ENCODE data around the gene FZR1. TPM values are rescaled to one million over a fixed set of nuclear protein-coding genes. Genes with fewer than 3 reads are reported as not detected.

The FZR1 gene
- 16.4 and 56.1 TPM in 2 replicates for total RNA-seq (ENCODE audit: low replicate concordance)

GRCh38 chr19:3505598-3506383 is at the start of gene FZR1:
Gene FZR1 (plus strand): TSS chr19:3506311. CDS start chr19:3522990, 16,679 bp downstream.
- Histone ChIP-seq H3K4me3 (peak within 1 kb of the TSS; percentile 99), H3K9me3 (ENCODE audit: low read depth) (no peaks in the 10 kb centered on the region), H3K79me2 (ENCODE audit: low read depth) (peaks cover 44% of the 10 kb centered on the region), H3K36me3 (no peaks in the 10 kb centered on the region), H3K27ac (no peak within 1 kb of the TSS), H3F3A (ENCODE audit: low read depth) (peaks cover 8% of the 10 kb centered on the region), H4K20me1 (ENCODE audit: low read depth) (peaks cover 43% of the 10 kb centered on the region), H3K4me1 (peaks cover 12% of the 10 kb centered on the region), H2AFZ (replicated peaks) (peak within 1 kb of the TSS; percentile 55), H3K27me3 (no peaks in the 10 kb centered on the region), H3K4me2 (peak within 1 kb of the TSS; percentile 96), H3K9ac (peak within 1 kb of the TSS; percentile 82)
- peak; percentile 99 for DNase-seq (ENCODE audit: low spot score)
- H3K4me3 Mint-ChIP-seq = peak within 1 kb of the TSS; percentile 95
- peaks cover 36% of the 10 kb centered on the region for H3K4me1 Mint-ChIP-seq
- TF ChIP-seq EZH2 (IDR thresholded peaks at IDR 0.05) = no peak
- no peak for TF ChIP-seq EZH2phosphoT487 (IDR thresholded peaks at IDR 0.05)
- TF ChIP-seq, protein P1, sequence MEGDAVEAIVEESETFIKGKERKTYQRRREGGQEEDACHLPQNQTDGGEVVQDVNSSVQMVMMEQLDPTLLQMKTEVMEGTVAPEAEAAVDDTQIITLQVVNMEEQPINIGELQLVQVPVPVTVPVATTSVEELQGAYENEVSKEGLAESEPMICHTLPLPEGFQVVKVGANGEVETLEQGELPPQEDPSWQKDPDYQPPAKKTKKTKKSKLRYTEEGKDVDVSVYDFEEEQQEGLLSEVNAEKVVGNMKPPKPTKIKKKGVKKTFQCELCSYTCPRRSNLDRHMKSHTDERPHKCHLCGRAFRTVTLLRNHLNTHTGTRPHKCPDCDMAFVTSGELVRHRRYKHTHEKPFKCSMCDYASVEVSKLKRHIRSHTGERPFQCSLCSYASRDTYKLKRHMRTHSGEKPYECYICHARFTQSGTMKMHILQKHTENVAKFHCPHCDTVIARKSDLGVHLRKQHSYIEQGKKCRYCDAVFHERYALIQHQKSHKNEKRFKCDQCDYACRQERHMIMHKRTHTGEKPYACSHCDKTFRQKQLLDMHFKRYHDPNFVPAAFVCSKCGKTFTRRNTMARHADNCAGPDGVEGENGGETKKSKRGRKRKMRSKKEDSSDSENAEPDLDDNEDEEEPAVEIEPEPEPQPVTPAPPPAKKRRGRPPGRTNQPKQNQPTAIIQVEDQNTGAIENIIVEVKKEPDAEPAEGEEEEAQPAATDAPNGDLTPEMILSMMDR (IDR thresholded peaks at IDR 0.05) = no peak
- H3K36me3 Mint-ChIP-seq = peaks cover 10% of the 10 kb centered on the region
- peak within 1 kb of the TSS; percentile 99 for H3K27ac Mint-ChIP-seq
- peaks cover 10% of the 10 kb centered on the region for H3K27me3 Mint-ChIP-seq (ENCODE audit: insufficient read depth, low read depth)
- H3K9me3 Mint-ChIP-seq = no peaks in the 10 kb centered on the region

GRCh38 chr19:3456925-3457527 is 49.1 kb upstream of the FZR1 start:
- no peak overlapping the region for H3K27ac Mint-ChIP-seq
- H3K9ac ChIP-seq = no peak overlapping the region
- H3K4me1 ChIP-seq = peaks cover 26% of the 10 kb centered on the region
- H3K9me3 Mint-ChIP-seq = no peaks in the 10 kb centered on the region
- no peak for DNase-seq (ENCODE audit: low spot score)
- H3F3A ChIP-seq (ENCODE audit: low read depth) = peaks cover 13% of the 10 kb centered on the region
- no peaks in the 10 kb centered on the region for H3K36me3 ChIP-seq
- TF ChIP-seq EZH2 (IDR thresholded peaks at IDR 0.05) = no peak
- H3K27me3 Mint-ChIP-seq (ENCODE audit: insufficient read depth, low read depth) = peaks cover 31% of the 10 kb centered on the region
- peaks cover under 1% of the 10 kb centered on the region for H4K20me1 ChIP-seq (ENCODE audit: low read depth)
- peaks cover 17% of the 10 kb centered on the region for H3K4me1 Mint-ChIP-seq
- H3K36me3 Mint-ChIP-seq = no peaks in the 10 kb centered on the region
- H3K9me3 ChIP-seq (ENCODE audit: low read depth) = no peaks in the 10 kb centered on the region
- peak overlapping the region; percentile 66 for H3K4me2 ChIP-seq
- H2AFZ ChIP-seq (replicated peaks) = no peak overlapping the region
- no peak overlapping the region for H3K27ac ChIP-seq
- H3K4me3 Mint-ChIP-seq = no peak overlapping the region
- H3K79me2 ChIP-seq (ENCODE audit: low read depth) = no peaks in the 10 kb centered on the region
- H3K4me3 ChIP-seq = no peak overlapping the region
- peaks cover 52% of the 10 kb centered on the region for H3K27me3 ChIP-seq

GRCh38 chr19:3457528-3458228 is 48.4 kb upstream of the FZR1 start:
- no peaks in the 10 kb centered on the region for H3K79me2 ChIP-seq (ENCODE audit: low read depth)
- peaks cover 26% of the 10 kb centered on the region for H3K4me1 ChIP-seq
- H3F3A ChIP-seq (ENCODE audit: low read depth) = peaks cover 19% of the 10 kb centered on the region
- no peaks in the 10 kb centered on the region for H3K36me3 ChIP-seq
- H3K27ac Mint-ChIP-seq = no peak overlapping the region
- H3K36me3 Mint-ChIP-seq = no peaks in the 10 kb centered on the region
- TF ChIP-seq EZH2phosphoT487 (IDR thresholded peaks at IDR 0.05) = no peak
- TF ChIP-seq, protein P1 (IDR thresholded peaks at IDR 0.05) = no peak
- no peak for TF ChIP-seq EZH2 (IDR thresholded peaks at IDR 0.05)
- peaks cover 7% of the 10 kb centered on the region for H4K20me1 ChIP-seq (ENCODE audit: low read depth)
- peak overlapping the region; percentile 66 for H3K4me2 ChIP-seq
- H2AFZ ChIP-seq (replicated peaks) = no peak overlapping the region
- no peaks in the 10 kb centered on the region for H3K9me3 Mint-ChIP-seq
- no peak for DNase-seq (ENCODE audit: low spot score)
- H3K9me3 ChIP-seq (ENCODE audit: low read depth) = no peaks in the 10 kb centered on the region
- H3K4me3 Mint-ChIP-seq = no peak overlapping the region
- peaks cover 18% of the 10 kb centered on the region for H3K4me1 Mint-ChIP-seq
- no peak overlapping the region for H3K27ac ChIP-seq
- H3K4me3 ChIP-seq = no peak overlapping the region
- peaks cover 58% of the 10 kb centered on the region for H3K27me3 ChIP-seq
- no peak overlapping the region for H3K9ac ChIP-seq
- H3K27me3 Mint-ChIP-seq (ENCODE audit: insufficient read depth, low read depth) = peaks cover 35% of the 10 kb centered on the region
